Glutamatergic neuron (in vitro differentiated cells): ENCODE measurements around the gene LAMB3. TPM values are rescaled to one million over a fixed set of nuclear protein-coding genes. Genes with fewer than 3 reads are reported as not detected.

Experiments used
- DNase-seq: peaks from one replicate; pipeline ENCODE4 v3.0.0; 2022
- H3K27ac Mint-ChIP-seq: one replicate; pipeline ENCODE4 v1.8.0; 2020; ENCODE audit warnings: mild to moderate bottlenecking, mixed read lengths, inconsistent platforms; ENCODE audit not compliant: unreplicated experiment
- H3K27me3 Mint-ChIP-seq: one replicate; pipeline ENCODE4 v1.8.0; 2020; ENCODE audit warnings: mild to moderate bottlenecking, moderate library complexity, mixed read lengths, inconsistent platforms; ENCODE audit not compliant: unreplicated experiment
- H3K36me3 Mint-ChIP-seq: one replicate; pipeline ENCODE4 v1.8.0; 2020; ENCODE audit warnings: mild to moderate bottlenecking, mixed read lengths, inconsistent platforms; ENCODE audit not compliant: unreplicated experiment
- H3K4me1 Mint-ChIP-seq: one replicate; pipeline ENCODE4 v1.8.0; 2020; ENCODE audit warnings: mild to moderate bottlenecking, low read depth, mixed read lengths, inconsistent platforms; ENCODE audit not compliant: unreplicated experiment
- H3K4me3 Mint-ChIP-seq: one replicate; pipeline ENCODE4 v1.8.0; 2020; ENCODE audit warnings: mild to moderate bottlenecking, mixed read lengths, inconsistent platforms; ENCODE audit not compliant: unreplicated experiment
- H3K9me3 Mint-ChIP-seq: one replicate; pipeline ENCODE4 v1.8.0; 2020; ENCODE audit warnings: mild to moderate bottlenecking, moderate library complexity, mixed read lengths, inconsistent platforms; ENCODE audit not compliant: unreplicated experiment
- CTCF ChIP-seq: fragments of 200-600 bp; sonication (generic); IDR thresholded peaks from one replicate; pipeline ENCODE4 v1.5.0; 2021; ENCODE audit not compliant: partially characterized antibody, unreplicated experiment
- total RNA-seq: library from RNA; stranded (reverse); fragmentation: NEBNext Ultra II Directional; extraction: Animal tissue kit (Norgen Biotek cat#: 25700); gene quantifications from one replicate; pipeline ENCODE4 v1.2.1, GENCODE V29; 2021; ENCODE audit not compliant: unreplicated experiment

LAMB3 gene
- total RNA-seq, 1 donor from 2014 or later = 0.54 TPM

- no peaks in the 10 kb centered on the region for H3K36me3 Mint-ChIP-seq
- no peak overlapping the region for H3K27ac Mint-ChIP-seq
- no peak for TF ChIP-seq CTCF
- H3K4me3 Mint-ChIP-seq = no peak overlapping the region
- no peak for DNase-seq
- H3K27me3 Mint-ChIP-seq = peaks cover 2% of the 10 kb centered on the region
- peaks cover 8% of the 10 kb centered on the region for H3K4me1 Mint-ChIP-seq
- H3K9me3 Mint-ChIP-seq = peaks cover 2% of the 10 kb centered on the region
Observed at GRCh38 chr1:209597499-209597898, 54.7 kb downstream of the LAMB3 start.

- no peak for TF ChIP-seq CTCF
- peaks cover 2% of the 10 kb centered on the region for H3K27me3 Mint-ChIP-seq
- H3K27ac Mint-ChIP-seq = no peak overlapping the region
- peaks cover 9% of the 10 kb centered on the region for H3K4me1 Mint-ChIP-seq
- H3K9me3 Mint-ChIP-seq = peaks cover 2% of the 10 kb centered on the region
- H3K36me3 Mint-ChIP-seq = no peaks in the 10 kb centered on the region
- DNase-seq = no peak
- H3K4me3 Mint-ChIP-seq = no peak overlapping the region
Observed at GRCh38 chr1:209595599-209596285, 56.5 kb downstream of the LAMB3 start.

- Mint-ChIP-seq H3K4me3 (no peak overlapping the region), H3K4me1 (peaks cover 13% of the 10 kb centered on the region), H3K9me3 (peaks cover 2% of the 10 kb centered on the region), H3K27ac (no peak overlapping the region), H3K27me3 (peaks cover 2% of the 10 kb centered on the region), H3K36me3 (no peaks in the 10 kb centered on the region)
- TF ChIP-seq CTCF = no peak
- DNase-seq = no peak
Observed at GRCh38 chr1:209595028-209595427, 57.2 kb downstream of the LAMB3 start.

GRCh38 chr1:209594440-209594839 is 57.8 kb downstream of the LAMB3 start:
- Mint-ChIP-seq H3K36me3 (no peaks in the 10 kb centered on the region), H3K9me3 (peaks cover 2% of the 10 kb centered on the region), H3K4me1 (peaks cover 13% of the 10 kb centered on the region), H3K27ac (no peak overlapping the region), H3K27me3 (peaks cover 2% of the 10 kb centered on the region), H3K4me3 (no peak overlapping the region)
- no peak for DNase-seq
- TF ChIP-seq CTCF = no peak

GRCh38 chr1:209593747-209594146 is 58.5 kb downstream of the LAMB3 start:
- Mint-ChIP-seq H3K4me3 (no peak overlapping the region), H3K4me1 (peaks cover 13% of the 10 kb centered on the region), H3K9me3 (peaks cover 2% of the 10 kb centered on the region), H3K27me3 (peaks cover 2% of the 10 kb centered on the region), H3K27ac (peak overlapping the region; percentile 1), H3K36me3 (no peaks in the 10 kb centered on the region)
- no peak for TF ChIP-seq CTCF
- DNase-seq = no peak
